ENCODE measurements around the gene QRICH2.
"Not testable (repeated sequence)": the region's sequence is repeated elsewhere in the genome, so short reads cannot be mapped to it uniquely, and the experiment has no call there.

The QRICH2 gene

GRCh38 chr17:76252040-76252954 is 55.8 kb downstream of the QRICH2 start:
- H3K4me3 ChIP-seq (ENCODE audit: low read depth, low read length): no peak overlapping the region
- no peak overlapping the region for H3K9ac ChIP-seq (ENCODE audit: low read depth, low read length)
- no peaks in the 10 kb centered on the region for H3K36me3 ChIP-seq (ENCODE audit: control insufficient read depth, insufficient read depth, low read length)
- H3K27ac ChIP-seq (ENCODE audit: low read depth, low read length): no peak overlapping the region
- H3K9me3 ChIP-seq (ENCODE audit: control insufficient read depth, insufficient read depth, low read length): no peaks in the 10 kb centered on the region
- no peaks in the 10 kb centered on the region for H3K27me3 ChIP-seq (ENCODE audit: control insufficient read depth, insufficient read depth, low read length)
- H3K4me1 ChIP-seq (ENCODE audit: control insufficient read depth, insufficient read depth, low read length): no peaks in the 10 kb centered on the region

DNA sequence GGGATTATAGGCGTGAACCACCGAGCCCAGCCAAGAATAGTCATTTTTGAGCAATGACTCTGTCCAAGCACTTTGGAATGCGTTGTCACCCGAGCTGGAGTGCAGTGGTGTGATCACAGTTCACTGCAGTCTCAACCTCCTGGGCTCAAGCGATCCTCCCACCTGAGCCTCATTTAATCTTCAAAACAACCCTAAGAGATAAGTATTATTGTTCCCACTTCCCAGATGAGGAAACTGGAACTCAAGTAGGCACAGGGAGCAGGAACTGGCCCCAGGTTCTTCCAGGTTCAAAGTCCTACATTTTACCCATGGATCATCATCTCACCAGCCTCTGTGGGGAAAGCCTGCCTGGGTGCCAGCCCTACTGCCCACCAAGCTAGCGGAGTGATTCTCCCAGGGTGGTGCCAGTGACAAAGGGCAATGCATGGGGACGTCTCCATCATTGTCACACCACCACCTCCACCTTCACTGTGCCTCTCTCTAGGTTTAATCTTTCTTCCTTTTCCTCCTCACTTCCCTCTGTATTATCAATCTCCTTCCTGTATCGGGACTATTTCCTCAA is 56.5 kb downstream of the QRICH2 start:
- no peak overlapping the region for H3K9ac ChIP-seq (ENCODE audit: low read depth, low read length)

GRCh38 chr17:76250141-76250540 is 57.9 kb downstream of the QRICH2 start:
- no peaks in the 10 kb centered on the region for H3K4me1 ChIP-seq (ENCODE audit: control insufficient read depth, insufficient read depth, low read length)
- H3K4me3 ChIP-seq (ENCODE audit: low read depth, low read length): no peak overlapping the region
- H3K27me3 ChIP-seq (ENCODE audit: control insufficient read depth, insufficient read depth, low read length): no peaks in the 10 kb centered on the region
- no peak overlapping the region for H3K9ac ChIP-seq (ENCODE audit: low read depth, low read length)
- no peaks in the 10 kb centered on the region for H3K9me3 ChIP-seq (ENCODE audit: control insufficient read depth, insufficient read depth, low read length)
- H3K27ac ChIP-seq (ENCODE audit: low read depth, low read length): no peak overlapping the region
- no peaks in the 10 kb centered on the region for H3K36me3 ChIP-seq (ENCODE audit: control insufficient read depth, insufficient read depth, low read length)

More for the DNA sequence above, 56.5 kb downstream of the QRICH2 start:
- no peaks in the 10 kb centered on the region for H3K4me1 ChIP-seq (ENCODE audit: control insufficient read depth, insufficient read depth, low read length)
- H3K9me3 ChIP-seq (ENCODE audit: control insufficient read depth, insufficient read depth, low read length): no peaks in the 10 kb centered on the region
- H3K4me3 ChIP-seq (ENCODE audit: low read depth, low read length): no peak overlapping the region
- no peaks in the 10 kb centered on the region for H3K27me3 ChIP-seq (ENCODE audit: control insufficient read depth, insufficient read depth, low read length)
- H3K27ac ChIP-seq (ENCODE audit: low read depth, low read length): no peak overlapping the region
- H3K36me3 ChIP-seq (ENCODE audit: control insufficient read depth, insufficient read depth, low read length): no peaks in the 10 kb centered on the region

- Histone ChIP-seq H3K36me3 (ENCODE audit: control insufficient read depth, insufficient read depth, low read length) (no peaks in the 10 kb centered on the region), H3K9me3 (ENCODE audit: control insufficient read depth, insufficient read depth, low read length) (no peaks in the 10 kb centered on the region), H3K27ac (ENCODE audit: low read depth, low read length) (no peak overlapping the region), H3K4me3 (ENCODE audit: low read depth, low read length) (no peak overlapping the region), H3K4me1 (ENCODE audit: control insufficient read depth, insufficient read depth, low read length) (no peaks in the 10 kb centered on the region), H3K9ac (ENCODE audit: low read depth, low read length) (no peak overlapping the region), H3K27me3 (ENCODE audit: control insufficient read depth, insufficient read depth, low read length) (peaks cover 5% of the 10 kb centered on the region)
These were observed 59.9 kb downstream of the QRICH2 start for GRCh38 chr17:76248013-76248782.

GRCh38 chr17:76247304-76247703 is 60.8 kb downstream of the QRICH2 start:
- peaks cover 14% of the 10 kb centered on the region for H3K27me3 ChIP-seq (ENCODE audit: control insufficient read depth, insufficient read depth, low read length)
- no peak overlapping the region for H3K4me3 ChIP-seq (ENCODE audit: low read depth, low read length)
- H3K9me3 ChIP-seq (ENCODE audit: control insufficient read depth, insufficient read depth, low read length): no peaks in the 10 kb centered on the region
- no peak overlapping the region for H3K9ac ChIP-seq (ENCODE audit: low read depth, low read length)
- H3K4me1 ChIP-seq (ENCODE audit: control insufficient read depth, insufficient read depth, low read length): no peaks in the 10 kb centered on the region
- no peaks in the 10 kb centered on the region for H3K36me3 ChIP-seq (ENCODE audit: control insufficient read depth, insufficient read depth, low read length)
- H3K27ac ChIP-seq (ENCODE audit: low read depth, low read length): no peak overlapping the region

DNA sequence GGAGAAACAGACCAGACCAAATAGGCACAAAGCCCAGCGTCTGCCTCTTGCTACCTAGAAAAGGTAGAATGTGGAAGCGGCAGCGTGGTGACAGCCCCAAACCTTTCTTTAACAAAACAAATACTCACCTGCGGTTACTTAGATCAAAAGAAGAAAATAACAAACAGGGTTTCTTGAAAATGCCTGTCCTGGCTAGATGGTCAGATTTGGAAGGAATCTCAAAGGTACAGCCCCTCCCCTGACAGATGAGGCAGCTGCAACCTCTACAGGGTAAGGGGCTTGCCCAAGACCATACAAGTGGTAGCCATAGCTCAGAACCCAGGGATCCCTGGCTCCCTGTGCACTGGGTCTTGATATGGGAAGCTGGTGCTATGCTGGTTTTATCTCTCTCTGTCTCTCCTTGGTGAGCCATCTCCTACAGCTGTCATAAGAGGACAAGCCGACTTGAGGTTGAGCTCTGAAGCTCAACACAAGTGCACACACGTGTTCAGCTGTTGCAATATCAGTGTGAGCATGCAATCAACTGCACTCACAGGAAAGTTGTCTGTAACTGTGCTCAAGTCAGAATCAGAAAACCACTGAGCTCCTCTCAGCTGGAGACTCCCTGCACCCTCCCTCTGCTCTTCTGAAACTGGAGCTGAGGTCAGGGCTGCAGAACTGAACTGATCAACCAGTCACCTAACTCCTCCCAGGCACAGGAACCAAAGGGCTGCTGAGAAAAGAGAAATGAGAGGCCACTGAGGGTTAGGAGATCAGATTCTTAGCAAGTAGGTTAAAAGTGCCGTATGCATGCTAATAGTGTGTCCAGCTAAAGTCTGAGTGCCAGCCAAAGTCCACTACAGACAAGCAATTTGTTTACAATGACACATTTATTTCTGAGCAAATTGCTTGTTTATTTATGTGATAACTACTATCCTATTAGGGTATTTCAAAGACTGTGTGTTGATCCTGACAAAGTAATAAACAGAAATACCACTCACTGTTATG is 61.7 kb downstream of the QRICH2 start:
- Histone ChIP-seq H3K36me3 (ENCODE audit: control insufficient read depth, insufficient read depth, low read length) (no peaks in the 10 kb centered on the region), H3K27me3 (ENCODE audit: control insufficient read depth, insufficient read depth, low read length) (peaks cover 23% of the 10 kb centered on the region), H3K4me3 (ENCODE audit: low read depth, low read length) (no peak overlapping the region), H3K27ac (ENCODE audit: low read depth, low read length) (no peak overlapping the region), H3K9ac (ENCODE audit: low read depth, low read length) (no peak overlapping the region), H3K4me1 (ENCODE audit: control insufficient read depth, insufficient read depth, low read length) (no peaks in the 10 kb centered on the region), H3K9me3 (ENCODE audit: control insufficient read depth, insufficient read depth, low read length) (no peaks in the 10 kb centered on the region)

DNA sequence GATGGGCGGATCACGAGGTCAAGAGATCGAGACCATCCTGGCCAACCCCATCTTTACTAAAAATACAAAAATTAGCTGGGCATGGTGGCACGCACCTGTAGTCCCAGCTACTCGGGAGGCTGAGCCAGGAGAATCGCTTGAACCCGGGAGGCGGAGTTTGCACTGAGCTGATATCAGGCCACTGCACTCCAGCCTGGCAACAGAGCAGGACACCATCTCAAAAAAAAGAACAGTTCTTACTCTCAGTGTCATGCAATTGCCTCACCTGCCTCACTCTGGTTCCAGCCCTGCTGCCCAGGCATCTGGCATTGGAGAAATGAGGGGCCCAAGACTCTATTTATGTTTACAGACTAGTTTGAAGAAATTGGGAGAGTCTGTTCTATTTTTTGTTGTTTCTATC is 63.4 kb downstream of the QRICH2 start:
- not testable (repeated sequence) for H3K4me3 ChIP-seq (ENCODE audit: low read depth, low read length); H3K4me1 ChIP-seq (ENCODE audit: control insufficient read depth, insufficient read depth, low read length); H3K27ac ChIP-seq (ENCODE audit: low read depth, low read length); H3K9ac ChIP-seq (ENCODE audit: low read depth, low read length); H3K36me3 ChIP-seq (ENCODE audit: control insufficient read depth, insufficient read depth, low read length); H3K9me3 ChIP-seq (ENCODE audit: control insufficient read depth, insufficient read depth, low read length)
- H3K27me3 ChIP-seq (ENCODE audit: control insufficient read depth, insufficient read depth, low read length): peaks cover 35% of the 10 kb centered on the region

DNA sequence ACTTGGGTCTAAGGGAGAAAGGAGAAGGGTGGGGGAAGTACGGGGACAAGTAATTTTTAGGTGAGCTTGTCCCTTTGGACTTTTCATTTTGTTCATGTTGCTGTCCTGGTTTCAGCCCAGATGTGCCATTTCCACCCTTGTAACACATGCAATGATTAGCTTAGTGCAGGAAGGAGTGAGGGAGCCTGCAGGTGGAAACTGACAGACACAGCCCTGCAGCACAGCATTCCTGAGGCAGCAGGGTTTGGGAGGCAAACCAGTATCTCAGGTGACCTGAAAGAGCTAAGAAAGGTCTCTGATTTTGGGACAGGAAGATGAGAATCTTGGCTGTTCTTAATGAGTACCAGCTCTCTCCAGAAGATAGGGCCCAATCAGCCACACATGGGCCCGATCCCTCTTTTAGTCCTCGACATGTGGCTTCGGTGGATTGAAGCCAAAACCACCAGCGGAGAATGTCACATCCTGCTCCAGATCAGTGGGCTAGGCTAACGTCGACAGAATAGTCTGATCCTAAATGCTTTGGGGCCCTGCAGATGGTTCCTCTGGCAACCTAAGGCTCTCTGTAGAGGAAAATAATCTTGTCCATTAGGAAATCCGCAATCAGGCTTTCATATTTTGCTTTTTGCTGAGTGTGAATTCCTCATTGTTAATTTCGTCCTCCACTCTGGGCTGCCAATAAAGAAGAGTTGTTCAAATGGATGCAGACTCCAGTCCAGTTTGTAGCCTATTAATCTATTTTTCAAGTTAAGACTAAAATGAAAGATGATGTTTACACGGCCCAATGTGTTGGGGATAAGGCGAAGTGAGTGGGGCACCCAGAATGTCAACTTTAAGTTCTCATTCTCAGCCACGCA is 64.0 kb downstream of the QRICH2 start:
- Histone ChIP-seq H3K27ac (ENCODE audit: low read depth, low read length) (no peak overlapping the region), H3K4me1 (ENCODE audit: control insufficient read depth, insufficient read depth, low read length) (no peaks in the 10 kb centered on the region), H3K4me3 (ENCODE audit: low read depth, low read length) (no peak overlapping the region), H3K27me3 (ENCODE audit: control insufficient read depth, insufficient read depth, low read length) (peaks cover 41% of the 10 kb centered on the region), H3K36me3 (ENCODE audit: control insufficient read depth, insufficient read depth, low read length) (no peaks in the 10 kb centered on the region), H3K9me3 (ENCODE audit: control insufficient read depth, insufficient read depth, low read length) (no peaks in the 10 kb centered on the region), H3K9ac (ENCODE audit: low read depth, low read length) (no peak overlapping the region)

GRCh38 chr17:76241691-76242255 is 66.3 kb downstream of the QRICH2 start:
- peaks cover 57% of the 10 kb centered on the region for H3K27me3 ChIP-seq (ENCODE audit: control insufficient read depth, insufficient read depth, low read length)

More at GRCh38 chr17:76241691-76242255, 66.3 kb downstream of the QRICH2 start:
- Histone ChIP-seq H3K9ac (ENCODE audit: low read depth, low read length) (no peak overlapping the region), H3K4me1 (ENCODE audit: control insufficient read depth, insufficient read depth, low read length) (no peaks in the 10 kb centered on the region), H3K9me3 (ENCODE audit: control insufficient read depth, insufficient read depth, low read length) (no peaks in the 10 kb centered on the region), H3K4me3 (ENCODE audit: low read depth, low read length) (no peak overlapping the region), H3K27ac (ENCODE audit: low read depth, low read length) (no peak overlapping the region), H3K36me3 (ENCODE audit: control insufficient read depth, insufficient read depth, low read length) (no peaks in the 10 kb centered on the region)
